ENCODE results near the gene ZBTB38. TPM values are rescaled to one million over a fixed set of nuclear protein-coding genes. Genes with fewer than 3 reads are reported as not detected.

ZBTB38 gene
- total RNA-seq, 1 experiment from 2014 or later: 12.3 TPM

DNA sequence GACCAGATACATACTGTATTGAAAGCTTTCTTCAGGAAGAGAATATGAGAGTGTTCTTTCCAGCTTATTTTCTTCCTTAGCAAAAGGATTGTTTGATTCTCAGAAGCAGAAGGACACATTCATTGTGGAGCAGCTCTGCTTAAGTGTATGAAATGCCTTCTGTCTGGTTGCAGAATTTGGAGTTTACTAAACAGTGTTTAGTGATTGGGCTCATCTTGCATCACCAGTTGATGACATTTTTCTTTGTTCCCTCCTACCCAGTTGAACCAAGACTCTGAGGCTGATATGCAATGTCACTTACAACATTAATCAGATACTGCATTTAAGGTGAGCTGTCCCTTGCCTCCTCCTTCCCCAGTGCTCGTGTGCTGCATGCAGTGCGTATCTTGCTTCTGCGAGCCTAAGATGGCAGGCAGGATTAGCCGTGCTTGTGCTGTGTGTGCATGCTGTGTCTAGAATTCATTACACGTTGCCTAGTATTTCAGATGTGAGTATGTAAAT is 18.4 kb downstream of the ZBTB38 start:
- Mint-ChIP-seq H3K36me3 (no peaks in the 10 kb centered on the region), H3K27ac (peak overlapping the region; percentile 40), H3K9me3 (no peaks in the 10 kb centered on the region), H3K27me3 (ENCODE audit: low read depth) (no peaks in the 10 kb centered on the region), H3K4me1 (peaks cover 39% of the 10 kb centered on the region), H3K4me3 (no peak overlapping the region)
- ATAC-seq (no peak), DNase-seq (ENCODE audit: low spot score) (no peak)
- POLR2A ChIA-PET: no interaction called here
- CTCF ChIA-PET: interaction anchor here (0.6 to 3.4 kb wide), 5 partner anchors 52 to 82 kb away, joined by 3 to 11 read pairs (median 4); no protein-coding TSS in a partner anchor
- TF ChIP-seq SOX15 (CRISPR knock-in tag; IDR thresholded peaks at IDR 0.05) (no peak), OVOL2 (CRISPR knock-in tag; IDR thresholded peaks at IDR 0.05; ENCODE audit: borderline replicate concordance) (no peak), ZNF671 (CRISPR knock-in tag; IDR thresholded peaks at IDR 0.05) (no peak)

DNA sequence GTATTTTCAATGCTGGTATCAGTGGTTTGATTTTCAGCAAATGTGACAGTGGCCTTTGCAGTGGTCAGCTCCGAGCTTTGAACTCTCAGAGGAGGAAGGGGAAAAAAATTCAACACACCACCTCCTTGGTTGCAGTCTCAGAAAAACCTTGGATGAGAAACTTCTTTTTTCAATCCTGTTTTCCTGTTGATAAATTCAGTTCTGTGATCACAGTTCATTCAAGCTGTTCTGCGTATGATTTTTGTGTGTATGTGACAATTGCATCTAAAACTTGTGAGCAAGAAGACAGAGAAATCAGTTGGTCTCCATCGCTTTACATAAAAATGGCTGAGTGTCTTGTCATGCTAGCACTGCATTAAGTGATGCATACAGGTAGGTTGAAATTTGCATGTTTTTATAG is 19.2 kb downstream of the ZBTB38 start:
- H3K27me3 Mint-ChIP-seq (ENCODE audit: low read depth): no peaks in the 10 kb centered on the region
- H3K4me3 Mint-ChIP-seq: no peak overlapping the region
- CTCF ChIA-PET: interaction anchor here (1.6 kb wide), 1 partner anchor 67 kb away, joined by 4 read pairs; no protein-coding TSS in a partner anchor
- DNase-seq (ENCODE audit: low spot score): no peak
- H3K27ac Mint-ChIP-seq: no peak overlapping the region
- no peak for ATAC-seq
- H3K4me1 Mint-ChIP-seq: peaks cover 42% of the 10 kb centered on the region
- H3K36me3 Mint-ChIP-seq: no peaks in the 10 kb centered on the region
- POLR2A ChIA-PET: no interaction called here
- no peaks in the 10 kb centered on the region for H3K9me3 Mint-ChIP-seq
- TF ChIP-seq PRRX2 (CRISPR knock-in tag; IDR thresholded peaks at IDR 0.05): no peak
- TF ChIP-seq ZNF416 (CRISPR knock-in tag; IDR thresholded peaks at IDR 0.05): no peak
- TF ChIP-seq, protein P1, sequence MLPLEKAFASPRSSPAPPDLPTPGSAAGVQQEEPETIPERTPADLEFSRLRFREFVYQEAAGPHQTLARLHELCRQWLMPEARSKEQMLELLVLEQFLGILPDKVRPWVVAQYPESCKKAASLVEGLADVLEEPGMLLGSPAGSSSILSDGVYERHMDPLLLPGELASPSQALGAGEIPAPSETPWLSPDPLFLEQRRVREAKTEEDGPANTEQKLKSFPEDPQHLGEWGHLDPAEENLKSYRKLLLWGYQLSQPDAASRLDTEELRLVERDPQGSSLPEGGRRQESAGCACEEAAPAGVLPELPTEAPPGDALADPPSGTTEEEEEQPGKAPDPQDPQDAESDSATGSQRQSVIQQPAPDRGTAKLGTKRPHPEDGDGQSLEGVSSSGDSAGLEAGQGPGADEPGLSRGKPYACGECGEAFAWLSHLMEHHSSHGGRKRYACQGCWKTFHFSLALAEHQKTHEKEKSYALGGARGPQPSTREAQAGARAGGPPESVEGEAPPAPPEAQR (CRISPR knock-in tag; IDR thresholded peaks at IDR 0.05): no peak
- no peak for TF ChIP-seq ZNF317 (CRISPR knock-in tag; IDR thresholded peaks at IDR 0.05; ENCODE audit: borderline replicate concordance, low read depth)
- no peak for TF ChIP-seq MYBL2 (CRISPR knock-in tag; IDR thresholded peaks at IDR 0.05)
- TF ChIP-seq, protein P2, sequence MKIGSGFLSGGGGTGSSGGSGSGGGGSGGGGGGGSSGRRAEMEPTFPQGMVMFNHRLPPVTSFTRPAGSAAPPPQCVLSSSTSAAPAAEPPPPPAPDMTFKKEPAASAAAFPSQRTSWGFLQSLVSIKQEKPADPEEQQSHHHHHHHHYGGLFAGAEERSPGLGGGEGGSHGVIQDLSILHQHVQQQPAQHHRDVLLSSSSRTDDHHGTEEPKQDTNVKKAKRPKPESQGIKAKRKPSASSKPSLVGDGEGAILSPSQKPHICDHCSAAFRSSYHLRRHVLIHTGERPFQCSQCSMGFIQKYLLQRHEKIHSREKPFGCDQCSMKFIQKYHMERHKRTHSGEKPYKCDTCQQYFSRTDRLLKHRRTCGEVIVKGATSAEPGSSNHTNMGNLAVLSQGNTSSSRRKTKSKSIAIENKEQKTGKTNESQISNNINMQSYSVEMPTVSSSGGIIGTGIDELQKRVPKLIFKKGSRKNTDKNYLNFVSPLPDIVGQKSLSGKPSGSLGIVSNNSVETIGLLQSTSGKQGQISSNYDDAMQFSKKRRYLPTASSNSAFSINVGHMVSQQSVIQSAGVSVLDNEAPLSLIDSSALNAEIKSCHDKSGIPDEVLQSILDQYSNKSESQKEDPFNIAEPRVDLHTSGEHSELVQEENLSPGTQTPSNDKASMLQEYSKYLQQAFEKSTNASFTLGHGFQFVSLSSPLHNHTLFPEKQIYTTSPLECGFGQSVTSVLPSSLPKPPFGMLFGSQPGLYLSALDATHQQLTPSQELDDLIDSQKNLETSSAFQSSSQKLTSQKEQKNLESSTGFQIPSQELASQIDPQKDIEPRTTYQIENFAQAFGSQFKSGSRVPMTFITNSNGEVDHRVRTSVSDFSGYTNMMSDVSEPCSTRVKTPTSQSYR (CRISPR knock-in tag; IDR thresholded peaks at IDR 0.05): no peak
- TF ChIP-seq, protein P3, sequence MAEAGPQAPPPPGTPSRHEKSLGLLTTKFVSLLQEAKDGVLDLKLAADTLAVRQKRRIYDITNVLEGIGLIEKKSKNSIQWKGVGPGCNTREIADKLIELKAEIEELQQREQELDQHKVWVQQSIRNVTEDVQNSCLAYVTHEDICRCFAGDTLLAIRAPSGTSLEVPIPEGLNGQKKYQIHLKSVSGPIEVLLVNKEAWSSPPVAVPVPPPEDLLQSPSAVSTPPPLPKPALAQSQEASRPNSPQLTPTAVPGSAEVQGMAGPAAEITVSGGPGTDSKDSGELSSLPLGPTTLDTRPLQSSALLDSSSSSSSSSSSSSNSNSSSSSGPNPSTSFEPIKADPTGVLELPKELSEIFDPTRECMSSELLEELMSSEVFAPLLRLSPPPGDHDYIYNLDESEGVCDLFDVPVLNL (CRISPR knock-in tag; IDR thresholded peaks at IDR 0.05; ENCODE audit: borderline replicate concordance, low read depth): no peak
- TF ChIP-seq IRF2 (CRISPR knock-in tag; IDR thresholded peaks at IDR 0.05; ENCODE audit: borderline replicate concordance, low read depth): no peak
- TF ChIP-seq, protein P4, sequence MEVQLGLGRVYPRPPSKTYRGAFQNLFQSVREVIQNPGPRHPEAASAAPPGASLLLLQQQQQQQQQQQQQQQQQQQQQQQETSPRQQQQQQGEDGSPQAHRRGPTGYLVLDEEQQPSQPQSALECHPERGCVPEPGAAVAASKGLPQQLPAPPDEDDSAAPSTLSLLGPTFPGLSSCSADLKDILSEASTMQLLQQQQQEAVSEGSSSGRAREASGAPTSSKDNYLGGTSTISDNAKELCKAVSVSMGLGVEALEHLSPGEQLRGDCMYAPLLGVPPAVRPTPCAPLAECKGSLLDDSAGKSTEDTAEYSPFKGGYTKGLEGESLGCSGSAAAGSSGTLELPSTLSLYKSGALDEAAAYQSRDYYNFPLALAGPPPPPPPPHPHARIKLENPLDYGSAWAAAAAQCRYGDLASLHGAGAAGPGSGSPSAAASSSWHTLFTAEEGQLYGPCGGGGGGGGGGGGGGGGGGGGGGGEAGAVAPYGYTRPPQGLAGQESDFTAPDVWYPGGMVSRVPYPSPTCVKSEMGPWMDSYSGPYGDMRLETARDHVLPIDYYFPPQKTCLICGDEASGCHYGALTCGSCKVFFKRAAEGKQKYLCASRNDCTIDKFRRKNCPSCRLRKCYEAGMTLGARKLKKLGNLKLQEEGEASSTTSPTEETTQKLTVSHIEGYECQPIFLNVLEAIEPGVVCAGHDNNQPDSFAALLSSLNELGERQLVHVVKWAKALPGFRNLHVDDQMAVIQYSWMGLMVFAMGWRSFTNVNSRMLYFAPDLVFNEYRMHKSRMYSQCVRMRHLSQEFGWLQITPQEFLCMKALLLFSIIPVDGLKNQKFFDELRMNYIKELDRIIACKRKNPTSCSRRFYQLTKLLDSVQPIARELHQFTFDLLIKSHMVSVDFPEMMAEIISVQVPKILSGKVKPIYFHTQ (CRISPR knock-in tag; IDR thresholded peaks at IDR 0.05): no peak
- TF ChIP-seq JUN (CRISPR knock-in tag; IDR thresholded peaks at IDR 0.05): no peak
- TF ChIP-seq ZNF219 (CRISPR knock-in tag; IDR thresholded peaks at IDR 0.05; ENCODE audit: borderline replicate concordance): no peak
- no peak for TF ChIP-seq RORB (CRISPR knock-in tag; IDR thresholded peaks at IDR 0.05)
- TF ChIP-seq, protein P5, sequence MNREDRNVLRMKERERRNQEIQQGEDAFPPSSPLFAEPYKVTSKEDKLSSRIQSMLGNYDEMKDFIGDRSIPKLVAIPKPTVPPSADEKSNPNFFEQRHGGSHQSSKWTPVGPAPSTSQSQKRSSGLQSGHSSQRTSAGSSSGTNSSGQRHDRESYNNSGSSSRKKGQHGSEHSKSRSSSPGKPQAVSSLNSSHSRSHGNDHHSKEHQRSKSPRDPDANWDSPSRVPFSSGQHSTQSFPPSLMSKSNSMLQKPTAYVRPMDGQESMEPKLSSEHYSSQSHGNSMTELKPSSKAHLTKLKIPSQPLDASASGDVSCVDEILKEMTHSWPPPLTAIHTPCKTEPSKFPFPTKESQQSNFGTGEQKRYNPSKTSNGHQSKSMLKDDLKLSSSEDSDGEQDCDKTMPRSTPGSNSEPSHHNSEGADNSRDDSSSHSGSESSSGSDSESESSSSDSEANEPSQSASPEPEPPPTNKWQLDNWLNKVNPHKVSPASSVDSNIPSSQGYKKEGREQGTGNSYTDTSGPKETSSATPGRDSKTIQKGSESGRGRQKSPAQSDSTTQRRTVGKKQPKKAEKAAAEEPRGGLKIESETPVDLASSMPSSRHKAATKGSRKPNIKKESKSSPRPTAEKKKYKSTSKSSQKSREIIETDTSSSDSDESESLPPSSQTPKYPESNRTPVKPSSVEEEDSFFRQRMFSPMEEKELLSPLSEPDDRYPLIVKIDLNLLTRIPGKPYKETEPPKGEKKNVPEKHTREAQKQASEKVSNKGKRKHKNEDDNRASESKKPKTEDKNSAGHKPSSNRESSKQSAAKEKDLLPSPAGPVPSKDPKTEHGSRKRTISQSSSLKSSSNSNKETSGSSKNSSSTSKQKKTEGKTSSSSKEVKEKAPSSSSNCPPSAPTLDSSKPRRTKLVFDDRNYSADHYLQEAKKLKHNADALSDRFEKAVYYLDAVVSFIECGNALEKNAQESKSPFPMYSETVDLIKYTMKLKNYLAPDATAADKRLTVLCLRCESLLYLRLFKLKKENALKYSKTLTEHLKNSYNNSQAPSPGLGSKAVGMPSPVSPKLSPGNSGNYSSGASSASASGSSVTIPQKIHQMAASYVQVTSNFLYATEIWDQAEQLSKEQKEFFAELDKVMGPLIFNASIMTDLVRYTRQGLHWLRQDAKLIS (CRISPR knock-in tag; IDR thresholded peaks at IDR 0.05; ENCODE audit: borderline replicate concordance): no peak
- TF ChIP-seq TEAD1 (CRISPR knock-in tag; IDR thresholded peaks at IDR 0.05): no peak
- no peak for TF ChIP-seq ATF1 (CRISPR knock-in tag; IDR thresholded peaks at IDR 0.05)
- TF ChIP-seq, protein P6, sequence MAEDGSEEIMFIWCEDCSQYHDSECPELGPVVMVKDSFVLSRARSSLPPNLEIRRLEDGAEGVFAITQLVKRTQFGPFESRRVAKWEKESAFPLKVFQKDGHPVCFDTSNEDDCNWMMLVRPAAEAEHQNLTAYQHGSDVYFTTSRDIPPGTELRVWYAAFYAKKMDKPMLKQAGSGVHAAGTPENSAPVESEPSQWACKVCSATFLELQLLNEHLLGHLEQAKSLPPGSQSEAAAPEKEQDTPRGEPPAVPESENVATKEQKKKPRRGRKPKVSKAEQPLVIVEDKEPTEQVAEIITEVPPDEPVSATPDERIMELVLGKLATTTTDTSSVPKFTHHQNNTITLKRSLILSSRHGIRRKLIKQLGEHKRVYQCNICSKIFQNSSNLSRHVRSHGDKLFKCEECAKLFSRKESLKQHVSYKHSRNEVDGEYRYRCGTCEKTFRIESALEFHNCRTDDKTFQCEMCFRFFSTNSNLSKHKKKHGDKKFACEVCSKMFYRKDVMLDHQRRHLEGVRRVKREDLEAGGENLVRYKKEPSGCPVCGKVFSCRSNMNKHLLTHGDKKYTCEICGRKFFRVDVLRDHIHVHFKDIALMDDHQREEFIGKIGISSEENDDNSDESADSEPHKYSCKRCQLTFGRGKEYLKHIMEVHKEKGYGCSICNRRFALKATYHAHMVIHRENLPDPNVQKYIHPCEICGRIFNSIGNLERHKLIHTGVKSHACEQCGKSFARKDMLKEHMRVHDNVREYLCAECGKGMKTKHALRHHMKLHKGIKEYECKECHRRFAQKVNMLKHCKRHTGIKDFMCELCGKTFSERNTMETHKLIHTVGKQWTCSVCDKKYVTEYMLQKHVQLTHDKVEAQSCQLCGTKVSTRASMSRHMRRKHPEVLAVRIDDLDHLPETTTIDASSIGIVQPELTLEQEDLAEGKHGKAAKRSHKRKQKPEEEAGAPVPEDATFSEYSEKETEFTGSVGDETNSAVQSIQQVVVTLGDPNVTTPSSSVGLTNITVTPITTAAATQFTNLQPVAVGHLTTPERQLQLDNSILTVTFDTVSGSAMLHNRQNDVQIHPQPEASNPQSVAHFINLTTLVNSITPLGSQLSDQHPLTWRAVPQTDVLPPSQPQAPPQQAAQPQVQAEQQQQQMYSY (CRISPR knock-in tag; IDR thresholded peaks at IDR 0.05): no peak
